Measurements from ENCODE around the gene LRCH1.

Gene LRCH1

GRCh38 chr13:46535825-46536224 lies 17.1 kb upstream of the LRCH1 start:
- no peak for DNase-seq

- no peak for DNase-seq
These were observed 16.6 kb upstream of the LRCH1 start for GRCh38 chr13:46536341-46536740.

- DNase-seq: no peak
These were observed 13.7 kb upstream of the LRCH1 start for GRCh38 chr13:46539231-46539630.

- no peak for DNase-seq
These were observed 11.8 kb upstream of the LRCH1 start for GRCh38 chr13:46541210-46541609.

- no peak for DNase-seq
These were observed 10.1 kb upstream of the LRCH1 start for GRCh38 chr13:46542833-46543232.

- no peak for DNase-seq
These were observed 9.7 kb upstream of the LRCH1 start for GRCh38 chr13:46543287-46543686.

GRCh38 chr13:46544208-46544607 lies 8.8 kb upstream of the LRCH1 start:
- no peak for DNase-seq

GRCh38 chr13:46544811-46545210 lies 8.2 kb upstream of the LRCH1 start:
- DNase-seq: no peak

GRCh38 chr13:46546084-46546768 lies 6.7 kb upstream of the LRCH1 start:
- DNase-seq: no peak

- no peak for DNase-seq
These were observed 2.1 kb upstream of the LRCH1 start for GRCh38 chr13:46550822-46551221.

- peak; percentile 58 to 67 for DNase-seq
These were observed 1.3 kb upstream of the LRCH1 start for GRCh38 chr13:46551410-46552302.

GRCh38 chr13:46552303-46552682 lies 677 bp upstream of the LRCH1 start:
- DNase-seq: no peak

GRCh38 chr13:46553521-46553885 lies 533 bp downstream of the LRCH1 start:
- DNase-seq: peak in 1 of 2 donors; percentile 25

- peak; percentile 59 to 64 for DNase-seq
These were observed 1.2 kb downstream of the LRCH1 start for GRCh38 chr13:46553886-46554858.

GRCh38 chr13:46554951-46555350 lies 2.0 kb downstream of the LRCH1 start:
- no peak for DNase-seq

- DNase-seq: no peak
These were observed 2.9 kb downstream of the LRCH1 start for GRCh38 chr13:46555722-46556417.

GRCh38 chr13:46556418-46556779 lies 3.4 kb downstream of the LRCH1 start:
- no peak for DNase-seq

GRCh38 chr13:46559272-46559805 lies 6.4 kb downstream of the LRCH1 start:
- DNase-seq: no peak

GRCh38 chr13:46560778-46561177 lies 7.8 kb downstream of the LRCH1 start:
- DNase-seq: no peak

GRCh38 chr13:46561286-46561685 lies 8.3 kb downstream of the LRCH1 start:
- no peak for DNase-seq

- DNase-seq: no peak
These were observed 8.7 kb downstream of the LRCH1 start for GRCh38 chr13:46561691-46562090.

- no peak for DNase-seq
These were observed 9.2 kb downstream of the LRCH1 start for GRCh38 chr13:46562152-46562551.

All from activated CD4-positive, alpha-beta T cell treated with anti-CD3 and anti-CD28 coated beads for 4 hours (primary cell).